SK-N-SH (cell line): ENCODE measurements around the gene GMFB. TPM values are rescaled to one million over a fixed set of nuclear protein-coding genes. Genes with fewer than 3 reads are reported as not detected.
A peak's percentile ranks its signal among the peaks of the same experiment; 100 is the strongest.

ENCODE experiments used
- CTCF ChIA-PET: fragments of 300-600, 350-600 bp; formaldehyde crosslinking; extraction: SDS; loops from one replicate; lab custom pipeline; 2021; lab: Yijun Ruan, JAX
- POLR2A ChIA-PET: fragments of 350-600 bp; sonication (Branson Sonifier 250); formaldehyde crosslinking; extraction: SDS; loops from one replicate; lab custom pipeline; 2020; ENCODE audit warnings: antibody characterized with exemption, inconsistent platforms; lab: Yijun Ruan, JAX
- DNase-seq: peaks from one replicate; pipeline ENCODE4 v3.0.0; 2012
- H2AFZ ChIP-seq: fragments of 200-600 bp; sonication (generic); 2 replicates; pipeline ENCODE4 v1.8.1; 2016; ENCODE audit warnings: antibody characterized with exemption, mild to moderate bottlenecking, low read depth
- H3F3A ChIP-seq: fragments of 200-600 bp; sonication (generic); replicated peaks from 2 replicates; pipeline ENCODE3; 2016; ENCODE audit warnings: antibody characterized with exemption, mild to moderate bottlenecking; ENCODE audit not compliant: insufficient read depth
- H3K27ac ChIP-seq, 2 experiments: fragments of 200-500 bp in 1 of 2; fragments of 200-600 bp in 1 of 2; sonication (Bioruptor generic) in 1 of 2; sonication (generic), shearing (Covaris generic) in 1 of 2; 2 replicates each; pipeline versions ENCODE4 v1.5.1 to v1.6.1; 2014 to 2016; ENCODE audit warnings: low read depth in 2 of 2, inconsistent platforms in 1 of 2, low read length in 1 of 2, mild to moderate bottlenecking in 1 of 2, mixed read lengths in 1 of 2
- H3K27me3 ChIP-seq: fragments of 200-600 bp; sonication (generic), shearing (Covaris generic); 2 replicates; pipeline ENCODE4 v1.6.1; 2016; ENCODE audit warnings: mixed run types; ENCODE audit not compliant: insufficient read depth
- H3K36me3 ChIP-seq, 2 experiments: fragments of 200-500 bp in 1 of 2; fragments of 200-600 bp in 1 of 2; sonication (Bioruptor generic) in 1 of 2; sonication (generic) in 1 of 2; replicated peaks in 1 of 2; 2 replicates each; pipeline versions ENCODE3 to v1.5.1; 2014 to 2016; ENCODE audit warnings: low read length in 1 of 2, mild to moderate bottlenecking in 1 of 2; ENCODE audit not compliant: insufficient read depth in 2 of 2, control insufficient read depth in 1 of 2
- H3K4me1 ChIP-seq, 2 experiments: fragments of 200-500 bp in 1 of 2; fragments of 200-600 bp in 1 of 2; sonication (Bioruptor generic) in 1 of 2; sonication (generic), shearing (Covaris generic) in 1 of 2; 2 replicates each; pipeline versions ENCODE4 v1.5.1 to v1.6.1; 2014 to 2016; ENCODE audit warnings: low read depth in 1 of 2, low read length in 1 of 2, mixed run types in 1 of 2; ENCODE audit not compliant: insufficient read depth in 2 of 2, control insufficient read depth in 1 of 2
- H3K4me2 ChIP-seq: fragments of 200-600 bp; sonication (generic), shearing (Covaris generic); 2 replicates; pipeline ENCODE4 v1.6.1; 2017; ENCODE audit warnings: mixed run types
- H3K4me3 ChIP-seq, 2 experiments: fragments of 200-500 bp in 1 of 2; fragments of 200-600 bp in 1 of 2; sonication (Bioruptor generic) in 1 of 2; sonication (generic), shearing (Covaris generic) in 1 of 2; 2 replicates each; pipeline versions ENCODE4 v1.5.1 to v1.8.1; 2014 to 2016; ENCODE audit warnings: low read depth in 2 of 2, inconsistent platforms in 1 of 2, low read length in 1 of 2, mild to moderate bottlenecking in 1 of 2, mixed read lengths in 1 of 2, moderate library complexity in 1 of 2
- H3K79me2 ChIP-seq: fragments of 200-600 bp; sonication (generic); 2 replicates; pipeline ENCODE4 v1.8.1; 2017; ENCODE audit warnings: mild to moderate bottlenecking; ENCODE audit not compliant: insufficient read depth
- H3K9ac ChIP-seq: fragments of 200-600 bp; sonication (generic); 2 replicates; pipeline ENCODE4 v1.6.1; 2017; ENCODE audit warnings: mixed run types
- H3K9me2 ChIP-seq: fragments of 200-600 bp; sonication (generic); 2 replicates; pipeline ENCODE4 v1.6.1; 2017; ENCODE audit warnings: mixed run types
- H3K9me3 ChIP-seq: fragments of 200-600 bp; sonication (generic); 2 replicates; pipeline ENCODE4 v1.6.1; 2017; ENCODE audit warnings: mixed run types, mild to moderate bottlenecking, moderate library complexity
- H4K20me1 ChIP-seq: fragments of 200-600 bp; sonication (generic); 2 replicates; pipeline ENCODE4 v1.6.1; 2017; ENCODE audit warnings: mild to moderate bottlenecking, mixed run types; ENCODE audit not compliant: insufficient read depth
- CHD2 ChIP-seq: fragments of 150-350 bp; IDR thresholded peaks from 2 replicates; pipeline ENCODE4 v1.6.1; 2018; ENCODE audit warnings: low read length; ENCODE audit not compliant: partially characterized antibody
- CTCF ChIP-seq: fragments of 200-600 bp; sonication (generic); IDR thresholded peaks from 2 replicates; pipeline ENCODE4 v1.6.1; 2017; ENCODE audit warnings: antibody characterized with exemption, mild to moderate bottlenecking, moderate library complexity
- ELF1 ChIP-seq: IDR thresholded peaks from 2 replicates; pipeline ENCODE4 v1.4.0; 2012
- EP300 ChIP-seq, 2 experiments: IDR thresholded peaks; 2 replicates each; pipeline versions ENCODE4 v1.4.0 to v1.6.1; 2012; ENCODE audit warnings: borderline replicate concordance in 1 of 2, low read depth in 1 of 2, low read length in 1 of 2
- FOSL2 ChIP-seq: IDR thresholded peaks from 2 replicates; pipeline ENCODE4 v1.4.0; 2012; ENCODE audit warnings: low read depth, mild to moderate bottlenecking, moderate library complexity, borderline replicate concordance
- GABPA ChIP-seq: IDR thresholded peaks from 2 replicates; pipeline ENCODE4 v1.4.0; 2012; ENCODE audit warnings: low read depth, mild to moderate bottlenecking
- JUND ChIP-seq: IDR thresholded peaks from 2 replicates; pipeline ENCODE4 v1.4.0; 2012
- MEF2A ChIP-seq: IDR thresholded peaks from 2 replicates; pipeline ENCODE4 v1.4.0; 2012; ENCODE audit warnings: low read depth, borderline replicate concordance
- MXI1 ChIP-seq: IDR thresholded peaks from 2 replicates; pipeline ENCODE4 v1.6.1; 2012; ENCODE audit warnings: mild to moderate bottlenecking, low read depth, low read length, improper control_type of control experiment
- NFIC ChIP-seq: IDR thresholded peaks from 2 replicates; pipeline ENCODE4 v1.4.0; 2012; ENCODE audit warnings: borderline replicate concordance
- NRF1 ChIP-seq: IDR thresholded peaks from 2 replicates; pipeline ENCODE4 v1.6.1; 2012; ENCODE audit warnings: low read depth, mild to moderate bottlenecking, low read length
- PBX3 ChIP-seq: IDR thresholded peaks from 2 replicates; pipeline ENCODE4; 2012
- RAD21 ChIP-seq: IDR thresholded peaks from 2 replicates; pipeline ENCODE4 v1.6.1; 2012; ENCODE audit warnings: mild to moderate bottlenecking, low read length
- RCOR1 ChIP-seq: fragments of 150-350 bp; IDR thresholded peaks from 2 replicates; pipeline ENCODE4 v1.6.1; 2017; ENCODE audit warnings: antibody characterized with exemption, low read length
- RXRA ChIP-seq: IDR thresholded peaks from 2 replicates; pipeline ENCODE4 v1.4.0; 2012; ENCODE audit warnings: low read depth, mild to moderate bottlenecking, borderline replicate concordance
- SIN3A ChIP-seq: IDR thresholded peaks from 2 replicates; pipeline ENCODE4 v1.6.1; 2012; ENCODE audit warnings: low read depth, mild to moderate bottlenecking, low read length, moderate library complexity, borderline replicate concordance
- TAF1 ChIP-seq: IDR thresholded peaks from 2 replicates; pipeline ENCODE4 v1.6.1; 2012; ENCODE audit warnings: low read depth, mild to moderate bottlenecking, low read length, moderate library complexity, borderline replicate concordance
- TCF12 ChIP-seq: IDR thresholded peaks from 2 replicates; pipeline ENCODE4 v1.4.0; 2012
- TEAD4 ChIP-seq: IDR thresholded peaks from 2 replicates; pipeline ENCODE4 v1.4.0; 2012; ENCODE audit warnings: mild to moderate bottlenecking, borderline replicate concordance; ENCODE audit not compliant: insufficient read depth
- YY1 ChIP-seq: IDR thresholded peaks from 2 replicates; pipeline ENCODE4 v1.4.0; 2012; ENCODE audit warnings: low read depth, mild to moderate bottlenecking
- WGBS: methylation state at CpG from one replicate; pipeline ENCODE4 v1.1.6; 2017; ENCODE audit warnings: low lambda C conversion rate; 5-methylcytosine and 5-hydroxymethylcytosine counted together
- polyA plus RNA-seq, 3 experiments: library from polyadenylated mRNA; depleted of rRNA; stranded (reverse); fragments of >200 nt; gene quantifications; 2 replicates each; pipeline ENCODE4 v1.2.3, GENCODE V29; 2012
- TF ChIP-seq, protein P1 (sequence below): IDR thresholded peaks from 2 replicates; pipeline ENCODE4 v1.4.0; 2012; ENCODE audit warnings: low read depth, borderline replicate concordance
- TF ChIP-seq, protein P2 (sequence below): fragments of 150-350 bp; IDR thresholded peaks from 2 replicates; pipeline ENCODE4 v1.6.1; 2017; ENCODE audit warnings: antibody characterized with exemption, low read length, low read depth, borderline replicate concordance
- TF ChIP-seq, protein P3 (sequence below): IDR thresholded peaks from 2 replicates; pipeline ENCODE4 v1.4.0; 2012; ENCODE audit warnings: low read depth, borderline replicate concordance

GMFB gene
- polyA plus RNA-seq, 1 of the 3 experiments (the other 2 are of a cell fraction), result 9.4 TPM

GRCh38 chr14:54475911-54476310, 12.9 kb downstream of the GMFB start (continued):
- TF ChIP-seq, protein P1, sequence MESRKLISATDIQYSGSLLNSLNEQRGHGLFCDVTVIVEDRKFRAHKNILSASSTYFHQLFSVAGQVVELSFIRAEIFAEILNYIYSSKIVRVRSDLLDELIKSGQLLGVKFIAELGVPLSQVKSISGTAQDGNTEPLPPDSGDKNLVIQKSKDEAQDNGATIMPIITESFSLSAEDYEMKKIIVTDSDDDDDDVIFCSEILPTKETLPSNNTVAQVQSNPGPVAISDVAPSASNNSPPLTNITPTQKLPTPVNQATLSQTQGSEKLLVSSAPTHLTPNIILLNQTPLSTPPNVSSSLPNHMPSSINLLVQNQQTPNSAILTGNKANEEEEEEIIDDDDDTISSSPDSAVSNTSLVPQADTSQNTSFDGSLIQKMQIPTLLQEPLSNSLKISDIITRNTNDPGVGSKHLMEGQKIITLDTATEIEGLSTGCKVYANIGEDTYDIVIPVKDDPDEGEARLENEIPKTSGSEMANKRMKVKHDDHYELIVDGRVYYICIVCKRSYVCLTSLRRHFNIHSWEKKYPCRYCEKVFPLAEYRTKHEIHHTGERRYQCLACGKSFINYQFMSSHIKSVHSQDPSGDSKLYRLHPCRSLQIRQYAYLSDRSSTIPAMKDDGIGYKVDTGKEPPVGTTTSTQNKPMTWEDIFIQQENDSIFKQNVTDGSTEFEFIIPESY, result no peak
- TF ChIP-seq NFIC (no peak), GABPA (no peak), CHD2 (no peak), TEAD4 (no peak), SIN3A (no peak), RCOR1 (no peak)
- TF ChIP-seq, protein P2, sequence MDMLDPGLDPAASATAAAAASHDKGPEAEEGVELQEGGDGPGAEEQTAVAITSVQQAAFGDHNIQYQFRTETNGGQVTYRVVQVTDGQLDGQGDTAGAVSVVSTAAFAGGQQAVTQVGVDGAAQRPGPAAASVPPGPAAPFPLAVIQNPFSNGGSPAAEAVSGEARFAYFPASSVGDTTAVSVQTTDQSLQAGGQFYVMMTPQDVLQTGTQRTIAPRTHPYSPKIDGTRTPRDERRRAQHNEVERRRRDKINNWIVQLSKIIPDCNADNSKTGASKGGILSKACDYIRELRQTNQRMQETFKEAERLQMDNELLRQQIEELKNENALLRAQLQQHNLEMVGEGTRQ, result no peak

DNA sequence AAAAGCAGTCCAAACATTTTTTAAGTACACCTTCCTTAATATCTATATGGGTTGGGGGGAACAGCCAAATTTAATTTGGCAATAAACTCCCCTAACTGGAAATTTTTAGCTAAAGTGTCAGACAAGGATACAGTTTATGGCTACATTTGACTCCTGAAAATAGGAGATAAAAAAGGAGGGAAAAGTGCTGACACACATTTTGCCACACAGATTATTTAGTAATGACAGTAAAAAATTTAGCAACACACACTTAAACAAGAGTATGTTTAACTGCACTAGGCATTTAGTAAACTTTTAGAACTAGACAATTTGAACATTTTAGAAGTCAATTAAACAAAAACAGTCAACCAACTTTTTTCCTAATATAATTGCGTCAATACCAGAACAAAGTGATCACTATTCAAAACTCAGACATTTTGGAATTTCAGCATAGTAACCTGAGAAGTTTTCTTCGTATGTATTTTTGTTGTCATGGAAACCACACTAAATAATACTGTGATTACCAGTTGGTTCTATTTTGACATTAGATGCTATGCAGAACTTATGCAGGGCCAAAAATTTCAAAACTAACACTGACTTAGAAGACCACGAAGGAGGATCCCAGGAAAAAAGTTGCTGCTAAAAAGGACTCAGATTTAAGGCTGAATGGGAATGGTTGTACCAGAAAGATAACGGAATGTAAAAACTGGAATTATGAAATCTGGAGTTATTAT, 13.4 kb downstream of the GMFB start:
- DNase-seq, result no peak
- H3K27ac ChIP-seq, result peak overlapping the region in 1 of 2 experiments; percentile 22; a peak in 1 of 4 replicates
- peaks cover 8% of the 10 kb centered on the region for H3F3A ChIP-seq
- no peak overlapping the region for H3K4me2 ChIP-seq
- ChIA-PET POLR2A (no interaction called here), CTCF (no interaction called here)
- H3K27me3 ChIP-seq, result no peaks in the 10 kb centered on the region
- WGBS, result 82% methylated on average over 4 of the region's 4 CpGs
- H3K4me3 ChIP-seq, result no peak overlapping the region
- no peaks in the 10 kb centered on the region for H3K9me2 ChIP-seq
- no peak for TF ChIP-seq SIN3A
- TF ChIP-seq, protein P2, result no peak
- no peak for TF ChIP-seq PBX3
- no peak for TF ChIP-seq ELF1
- no peak for TF ChIP-seq RXRA
- no peak for TF ChIP-seq GABPA
- no peak for TF ChIP-seq EP300 (IDR thresholded peaks at IDR 0.05; ENCODE audit: borderline replicate concordance in 1 of 2, low read depth in 1 of 2, low read length in 1 of 2)
- TF ChIP-seq TAF1, result no peak
- no peak for TF ChIP-seq YY1
- no peak for TF ChIP-seq RAD21
- TF ChIP-seq MEF2A, result no peak
- no peak for TF ChIP-seq NFIC
- no peak for TF ChIP-seq NRF1
- TF ChIP-seq JUND, result no peak
- TF ChIP-seq, protein P3, sequence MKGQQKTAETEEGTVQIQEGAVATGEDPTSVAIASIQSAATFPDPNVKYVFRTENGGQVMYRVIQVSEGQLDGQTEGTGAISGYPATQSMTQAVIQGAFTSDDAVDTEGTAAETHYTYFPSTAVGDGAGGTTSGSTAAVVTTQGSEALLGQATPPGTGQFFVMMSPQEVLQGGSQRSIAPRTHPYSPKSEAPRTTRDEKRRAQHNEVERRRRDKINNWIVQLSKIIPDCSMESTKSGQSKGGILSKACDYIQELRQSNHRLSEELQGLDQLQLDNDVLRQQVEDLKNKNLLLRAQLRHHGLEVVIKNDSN, result no peak
- TF ChIP-seq MXI1, result no peak
- TF ChIP-seq TCF12, result no peak
- no peak for TF ChIP-seq FOSL2
- no peak for TF ChIP-seq CTCF
- H3K9me3 ChIP-seq, result no peaks in the 10 kb centered on the region
- H3K79me2 ChIP-seq, result peaks cover 23% of the 10 kb centered on the region
- H3K9ac ChIP-seq, result no peak overlapping the region
- no peaks in the 10 kb centered on the region for H4K20me1 ChIP-seq
- H3K4me1 ChIP-seq, result peaks cover 6 to 20% of the 10 kb centered on the region in 2 experiments; a peak in 3 of 4 replicates
- H3K36me3 ChIP-seq, result peaks cover 64 to 66% of the 10 kb centered on the region in 2 experiments
- no peak overlapping the region for H2AFZ ChIP-seq
